Testis (tissue), 3 donors: ENCODE data around the gene PTPRT. TPM values are rescaled to one million over a fixed set of nuclear protein-coding genes. Genes with fewer than 3 reads are reported as not detected.

Experiments used
- DNase-seq: peaks from one replicate; pipeline ENCODE4 v3.0.0-alpha.2; 2019
- H3K27ac ChIP-seq, 2 donors: fragments of 200-600 bp; sonication (generic); one replicate each; pipeline ENCODE4 v1.5.1; 2019
- H3K27me3 ChIP-seq: fragments of 200-600 bp; sonication (generic); one replicate; pipeline ENCODE4 v1.5.1; 2019
- H3K36me3 ChIP-seq: fragments of 200-600 bp; sonication (generic); one replicate; pipeline ENCODE4 v1.5.1; 2017; ENCODE audit warnings: low read depth; ENCODE audit errors: missing control alignments
- H3K4me1 ChIP-seq: fragments of 200-600 bp; sonication (generic); one replicate; pipeline ENCODE4 v1.5.1; 2019
- H3K4me3 ChIP-seq, 2 donors: fragments of 200-600 bp; sonication (generic); one replicate each; pipeline ENCODE4 v1.5.1; 2017 to 2019
- H3K9me3 ChIP-seq: fragments of 200-600 bp; sonication (generic); one replicate; pipeline ENCODE4 v1.5.1; 2017
- POLR2A ChIP-seq: fragments of 450-650 bp; IDR thresholded peaks from one replicate; pipeline ENCODE4 v1.6.1; 2017; ENCODE audit warnings: antibody characterized with exemption, mild to moderate bottlenecking, moderate library complexity
- WGBS, 2 donors: methylation state at CpG; one replicate each; pipeline ENCODE4 v1.1.5; 2018; 5-methylcytosine and 5-hydroxymethylcytosine counted together
- intact Hi-C: fragments of 100-400 bp; cut with DNase I; formaldehyde crosslinking; loops from one replicate; pipeline ENCODE4 v1.15.1; 2023; ENCODE audit warnings: low total_unique reads
- polyA plus RNA-seq: library from polyadenylated mRNA; stranded (reverse); fragments of 350-450 nt; fragmentation: Illumina TruSeq; extraction: RNeasy Lipid Tissue Mini Kit (QIAGEN cat#74804); gene quantifications from one replicate; pipeline ENCODE4 v1.2.3, GENCODE V29; 2014; ENCODE audit warnings: low read depth, low replicate concordance; ENCODE audit not compliant: insufficient read depth
- total RNA-seq, 2 donors: library from RNA; depleted of rRNA; stranded (reverse); fragments of >200 nt; gene quantifications; one replicate each; pipeline ENCODE4 v1.2.3, GENCODE V29; 2016
- TF ChIP-seq, protein P1 (sequence below), 3 experiments: fragments of 450-650 bp in 2 of 3; fragments of 200-600 bp in 1 of 3; sonication (generic) in 1 of 3; IDR thresholded peaks; one replicate each; pipeline ENCODE4 v1.5.1; 2016 to 2019; ENCODE audit warnings: antibody characterized with exemption in 3 of 3, mild to moderate bottlenecking in 2 of 3, moderate library complexity in 1 of 3

The PTPRT gene
- total and polyA plus RNA-seq, 3 donors from 2014 or later = 2.3 to 2.5 (median 2.3) TPM

DNA sequence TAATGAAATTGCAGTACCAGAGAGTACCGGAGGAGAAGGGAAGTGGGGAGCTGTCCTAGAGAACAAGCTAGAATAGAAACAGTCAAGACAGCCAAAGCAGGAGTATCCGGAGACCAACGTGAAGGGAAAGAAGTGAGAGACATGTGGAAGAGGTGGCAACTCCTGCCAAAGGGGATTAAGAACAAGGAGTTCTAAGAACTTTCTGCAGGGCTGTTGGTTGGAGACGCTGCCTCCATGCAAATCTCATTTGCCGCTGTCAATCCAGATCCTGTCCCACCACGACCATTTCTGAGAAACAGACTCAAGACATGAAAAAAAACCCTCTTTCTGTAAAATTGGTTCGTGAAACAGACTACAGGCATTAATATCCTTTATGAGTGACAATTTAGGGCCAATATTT lies 595.7 kb downstream of the PTPRT start:
- TF ChIP-seq, protein P1, sequence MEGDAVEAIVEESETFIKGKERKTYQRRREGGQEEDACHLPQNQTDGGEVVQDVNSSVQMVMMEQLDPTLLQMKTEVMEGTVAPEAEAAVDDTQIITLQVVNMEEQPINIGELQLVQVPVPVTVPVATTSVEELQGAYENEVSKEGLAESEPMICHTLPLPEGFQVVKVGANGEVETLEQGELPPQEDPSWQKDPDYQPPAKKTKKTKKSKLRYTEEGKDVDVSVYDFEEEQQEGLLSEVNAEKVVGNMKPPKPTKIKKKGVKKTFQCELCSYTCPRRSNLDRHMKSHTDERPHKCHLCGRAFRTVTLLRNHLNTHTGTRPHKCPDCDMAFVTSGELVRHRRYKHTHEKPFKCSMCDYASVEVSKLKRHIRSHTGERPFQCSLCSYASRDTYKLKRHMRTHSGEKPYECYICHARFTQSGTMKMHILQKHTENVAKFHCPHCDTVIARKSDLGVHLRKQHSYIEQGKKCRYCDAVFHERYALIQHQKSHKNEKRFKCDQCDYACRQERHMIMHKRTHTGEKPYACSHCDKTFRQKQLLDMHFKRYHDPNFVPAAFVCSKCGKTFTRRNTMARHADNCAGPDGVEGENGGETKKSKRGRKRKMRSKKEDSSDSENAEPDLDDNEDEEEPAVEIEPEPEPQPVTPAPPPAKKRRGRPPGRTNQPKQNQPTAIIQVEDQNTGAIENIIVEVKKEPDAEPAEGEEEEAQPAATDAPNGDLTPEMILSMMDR (IDR thresholded peaks at IDR 0.05) = no peak
- TF ChIP-seq POLR2A = no peak
- WGBS, 2 donors = 74 to 86% methylated on average over 7 of the region's 7 CpGs

DNA sequence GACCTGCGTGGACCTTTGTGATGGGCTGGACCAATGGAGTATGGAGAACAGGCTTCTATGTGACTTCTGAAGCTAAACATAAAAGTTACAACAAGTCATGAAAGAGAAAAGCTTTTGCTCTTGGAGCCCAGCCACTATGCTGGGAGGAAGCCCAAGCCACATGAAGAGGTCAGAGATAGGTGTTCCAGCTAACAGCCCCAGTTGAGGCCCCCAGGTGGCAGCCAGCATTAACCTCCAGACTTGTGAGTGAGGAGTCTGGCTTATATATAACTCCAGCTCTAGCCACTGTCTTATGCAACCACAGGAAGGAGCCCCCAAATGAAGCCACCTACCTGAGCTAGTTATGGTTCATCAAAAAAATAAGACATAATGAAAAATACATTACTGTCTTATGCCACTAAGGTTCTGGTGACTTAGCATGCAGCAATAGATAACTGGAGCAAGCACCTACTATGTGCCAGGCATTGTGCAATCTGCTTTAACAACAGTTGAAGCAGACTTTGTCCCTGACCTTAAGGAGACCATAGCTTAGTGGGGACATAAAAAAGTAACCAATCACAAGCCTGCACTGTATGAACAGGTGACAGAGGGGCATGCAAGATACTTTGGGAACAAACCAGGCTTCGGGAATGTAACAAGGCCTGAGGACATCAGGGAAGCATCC lies 599.6 kb downstream of the PTPRT start:
- no peak overlapping the region for H3K4me3 ChIP-seq
- H3K27ac ChIP-seq = no peak overlapping the region
- 82 to 86% methylated on average over 2 of the region's 2 CpGs for WGBS, 2 donors
- no peaks in the 10 kb centered on the region for H3K9me3 ChIP-seq
- H3K36me3 ChIP-seq = no peaks in the 10 kb centered on the region
- DNase-seq = no peak
- intact Hi-C loops = no loop called here
- TF ChIP-seq, protein P1 (IDR thresholded peaks at IDR 0.05) = no peak
- TF ChIP-seq POLR2A = no peak
- no peaks in the 10 kb centered on the region for H3K4me1 ChIP-seq
- H3K27me3 ChIP-seq = no peaks in the 10 kb centered on the region

More for the DNA sequence above, 595.7 kb downstream of the PTPRT start:
- no peaks in the 10 kb centered on the region for H3K4me1 ChIP-seq
- H3K4me3 ChIP-seq = no peak overlapping the region
- no peaks in the 10 kb centered on the region for H3K27me3 ChIP-seq
- H3K36me3 ChIP-seq = no peaks in the 10 kb centered on the region
- no peak overlapping the region for H3K27ac ChIP-seq
- DNase-seq = no peak
- intact Hi-C loops = no loop called here
- H3K9me3 ChIP-seq = no peaks in the 10 kb centered on the region

GRCh38 chr20:42588847-42589246 lies 600.9 kb downstream of the PTPRT start:
- intact Hi-C loops = no loop called here
- WGBS, 2 donors = 88 to 92% methylated on average over 2 of the region's 2 CpGs
- Histone ChIP-seq H3K9me3 (no peaks in the 10 kb centered on the region), H3K27ac (no peak overlapping the region), H3K4me1 (no peaks in the 10 kb centered on the region), H3K27me3 (no peaks in the 10 kb centered on the region), H3K4me3 (no peak overlapping the region), H3K36me3 (no peaks in the 10 kb centered on the region)
- DNase-seq = no peak
- TF ChIP-seq POLR2A = no peak
- TF ChIP-seq, protein P1 (IDR thresholded peaks at IDR 0.05) = no peak

GRCh38 chr20:42587427-42587826 lies 602.3 kb downstream of the PTPRT start:
- no peak overlapping the region for H3K27ac ChIP-seq
- TF ChIP-seq POLR2A = no peak
- TF ChIP-seq, protein P1 (IDR thresholded peaks at IDR 0.05) = no peak
- H3K27me3 ChIP-seq = no peaks in the 10 kb centered on the region
- H3K36me3 ChIP-seq = no peaks in the 10 kb centered on the region
- no peak for DNase-seq
- intact Hi-C loops = no loop called here
- H3K4me3 ChIP-seq = no peak overlapping the region
- H3K4me1 ChIP-seq = no peaks in the 10 kb centered on the region
- no peaks in the 10 kb centered on the region for H3K9me3 ChIP-seq
- WGBS, 2 donors = 81 to 82% methylated on average over 6 to 7 of the region's 7 CpGs

GRCh38 chr20:42581311-42581710 lies 608.4 kb downstream of the PTPRT start:
- Histone ChIP-seq H3K4me1 (no peaks in the 10 kb centered on the region), H3K36me3 (no peaks in the 10 kb centered on the region), H3K27ac (no peak overlapping the region), H3K4me3 (no peak overlapping the region), H3K9me3 (no peaks in the 10 kb centered on the region), H3K27me3 (no peaks in the 10 kb centered on the region)
- 87 to 90% methylated on average over 3 of the region's 3 CpGs for WGBS, 2 donors
- intact Hi-C loops = no loop called here
- TF ChIP-seq POLR2A = no peak
- TF ChIP-seq, protein P1 (IDR thresholded peaks at IDR 0.05) = no peak
- DNase-seq = no peak
